HG03064 (cell line): ENCODE measurements around the gene TRABD2B.

Source experiments
- ATAC-seq: cut with Tn5 transposase; IDR thresholded peaks from one replicate; pipeline ENCODE4 v1.9.1; 2021; ENCODE audit warnings: low read depth; ENCODE audit not compliant: unreplicated experiment

The TRABD2B gene

GRCh38 chr1:47765742-47766485, 231.3 kb downstream of the TRABD2B start:
- ATAC-seq, result no peak

- no peak for ATAC-seq
These were observed 231.9 kb downstream of the TRABD2B start for GRCh38 chr1:47765236-47765635.

DNA sequence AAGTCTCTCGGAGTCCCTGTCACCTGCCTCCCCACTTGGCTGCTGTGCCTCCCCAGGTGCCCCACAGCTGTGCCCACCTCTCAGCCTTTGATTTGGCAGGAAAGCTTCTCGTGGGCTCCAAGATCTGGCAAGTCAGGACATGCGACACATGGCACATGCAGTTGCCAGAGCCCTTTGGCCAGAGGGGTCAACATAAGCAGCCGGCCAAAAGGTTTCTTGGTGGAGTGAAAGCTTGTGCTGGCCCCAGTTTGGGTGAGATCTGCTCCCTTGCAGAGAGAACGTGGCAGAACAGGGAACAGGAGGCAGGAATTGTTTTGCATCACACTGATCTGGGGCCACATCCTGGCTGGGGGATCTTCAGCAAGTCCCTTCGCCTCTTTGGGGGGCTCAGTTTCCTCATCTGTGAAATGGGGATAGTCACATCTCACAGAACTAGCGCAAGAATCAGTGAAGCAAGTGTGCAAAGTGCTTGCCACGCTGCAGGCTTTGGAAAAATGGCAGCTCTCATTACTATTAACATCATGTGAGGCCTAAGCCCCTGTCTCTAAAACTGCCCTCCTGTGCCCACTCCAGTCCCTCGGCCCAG, 232.6 kb downstream of the TRABD2B start:
- no peak for ATAC-seq

GRCh38 chr1:47763591-47764171, 233.5 kb downstream of the TRABD2B start:
- ATAC-seq, result no peak

DNA sequence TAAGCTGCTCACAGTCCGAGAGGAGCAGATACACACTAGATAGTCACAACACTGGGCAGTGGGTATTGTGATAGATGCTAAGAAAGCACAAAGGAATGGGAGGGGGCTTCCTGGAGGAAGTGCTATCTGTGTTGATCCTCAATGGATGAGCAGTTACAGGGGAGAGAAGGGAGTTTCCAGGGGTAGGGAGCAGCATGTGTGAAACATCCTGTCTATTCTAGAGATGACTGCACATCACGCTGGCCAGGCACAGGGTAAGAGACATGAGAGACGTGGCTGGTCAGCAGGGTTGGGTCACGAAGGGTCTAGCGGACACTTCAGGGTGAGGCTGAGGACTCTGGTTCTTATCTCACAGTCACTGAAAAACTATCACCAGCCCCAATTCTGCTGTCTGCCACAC, 235.2 kb downstream of the TRABD2B start:
- no peak for ATAC-seq

DNA sequence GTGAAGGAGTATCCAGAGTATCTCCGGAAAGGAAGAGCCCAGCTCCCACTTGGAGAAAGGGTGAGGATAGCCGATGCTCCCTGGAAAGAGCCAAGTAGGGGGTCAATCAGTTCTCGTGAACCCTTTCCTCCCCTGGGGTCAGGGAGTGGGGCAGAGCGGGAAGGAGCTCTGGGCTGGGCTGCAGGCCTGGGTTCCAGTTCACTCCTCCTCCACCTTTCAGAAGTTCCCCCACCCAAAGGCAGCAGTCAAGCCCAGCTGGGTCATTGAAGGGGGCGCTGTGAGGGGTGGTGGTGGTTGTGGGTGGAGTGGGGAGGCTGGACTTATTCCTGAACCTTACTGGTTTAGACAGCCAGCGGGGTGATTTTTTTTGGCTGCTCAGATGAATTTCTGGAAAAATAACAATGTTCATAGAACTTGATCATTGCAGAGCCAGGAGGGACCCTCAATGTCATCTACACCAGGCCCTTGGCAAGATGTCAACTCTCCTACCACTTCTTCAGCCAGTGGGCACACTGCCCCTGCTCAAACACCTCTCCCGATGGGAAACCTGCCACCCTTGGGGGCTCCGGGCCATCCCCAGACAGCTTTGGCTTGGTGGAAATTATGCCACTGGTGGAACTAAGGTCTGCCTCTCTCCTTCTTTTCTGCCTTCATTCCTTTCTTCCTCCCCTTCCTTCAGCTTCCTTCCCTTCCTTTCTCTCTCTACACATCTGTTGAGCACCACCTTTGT, 235.8 kb downstream of the TRABD2B start:
- no peak for ATAC-seq

- no peak for ATAC-seq
These were observed 237.1 kb downstream of the TRABD2B start for GRCh38 chr1:47759936-47760629.

DNA sequence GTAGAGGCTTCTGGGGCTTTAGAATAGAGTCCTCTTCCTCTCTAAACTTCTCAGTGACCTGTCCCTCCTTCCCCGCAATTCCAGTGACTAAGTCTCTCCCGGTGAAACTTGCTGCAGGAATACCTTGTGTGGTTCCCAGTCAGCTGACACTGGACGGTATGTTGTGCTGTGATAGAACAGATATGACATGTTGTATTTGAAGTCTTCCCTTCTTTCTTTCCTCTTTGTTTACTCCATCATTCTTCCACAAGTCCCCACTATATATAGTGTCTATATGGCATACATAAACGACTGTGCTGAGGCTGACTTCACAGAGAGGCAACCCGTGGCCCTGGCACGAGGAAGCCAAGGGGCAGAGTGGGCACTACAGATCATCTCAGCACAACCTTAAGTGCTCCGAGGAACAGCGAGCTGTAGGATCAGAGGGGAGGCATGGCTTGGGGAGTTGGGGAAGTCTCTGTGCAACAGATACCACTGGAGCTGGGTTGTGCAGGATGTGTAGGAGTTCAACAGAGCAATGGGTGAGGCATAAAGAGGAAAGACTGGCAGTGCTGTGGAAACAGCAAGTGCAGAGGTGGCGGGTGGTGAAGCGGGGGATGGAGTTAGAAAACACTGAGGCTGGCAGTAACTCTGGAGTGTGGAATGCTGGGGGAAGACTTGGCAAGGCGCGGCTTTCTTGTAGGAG, 237.8 kb downstream of the TRABD2B start:
- ATAC-seq, result no peak

DNA sequence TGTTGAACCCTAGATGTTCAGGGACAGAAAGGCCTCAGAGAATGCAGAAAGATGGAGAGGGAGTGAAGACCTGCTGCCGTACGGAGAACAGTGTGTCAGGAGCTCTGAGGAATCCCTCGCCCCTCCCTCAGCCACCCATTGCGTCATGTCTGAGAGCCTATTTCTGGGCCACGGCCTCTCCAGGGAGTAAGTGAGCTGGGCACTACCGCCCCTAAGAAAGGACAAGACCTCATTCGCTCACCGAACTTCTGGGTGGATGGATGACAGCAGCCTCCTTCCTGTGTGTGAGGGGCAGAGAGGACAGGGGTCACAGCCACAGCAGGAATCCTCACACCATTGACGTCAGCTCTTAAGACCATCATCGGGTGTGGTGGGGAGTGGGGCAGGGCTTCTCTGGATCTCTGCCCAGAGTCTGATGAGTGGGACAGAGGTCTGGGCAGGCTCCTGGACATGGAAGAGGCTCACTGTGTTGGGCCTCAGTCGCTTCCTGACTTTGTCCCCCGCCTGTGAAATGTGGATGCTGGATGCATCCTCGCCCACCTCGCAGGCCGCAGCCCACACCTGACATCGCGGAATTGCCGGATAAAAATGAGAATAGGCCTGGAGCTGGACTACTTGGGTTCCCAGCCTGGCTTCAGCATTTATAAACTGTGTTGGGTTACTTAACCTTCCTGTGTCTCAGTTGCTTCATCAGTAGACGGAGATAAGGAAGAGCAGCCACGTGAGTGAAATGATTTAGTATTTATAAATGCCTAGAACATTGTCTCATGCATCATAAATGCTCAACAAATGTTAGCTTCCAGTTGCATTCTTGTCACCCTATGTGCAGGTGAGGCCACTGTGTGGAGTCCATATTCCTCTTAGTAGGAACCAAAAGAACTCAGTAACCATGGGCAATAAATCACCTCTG, 238.6 kb downstream of the TRABD2B start:
- no peak for ATAC-seq

DNA sequence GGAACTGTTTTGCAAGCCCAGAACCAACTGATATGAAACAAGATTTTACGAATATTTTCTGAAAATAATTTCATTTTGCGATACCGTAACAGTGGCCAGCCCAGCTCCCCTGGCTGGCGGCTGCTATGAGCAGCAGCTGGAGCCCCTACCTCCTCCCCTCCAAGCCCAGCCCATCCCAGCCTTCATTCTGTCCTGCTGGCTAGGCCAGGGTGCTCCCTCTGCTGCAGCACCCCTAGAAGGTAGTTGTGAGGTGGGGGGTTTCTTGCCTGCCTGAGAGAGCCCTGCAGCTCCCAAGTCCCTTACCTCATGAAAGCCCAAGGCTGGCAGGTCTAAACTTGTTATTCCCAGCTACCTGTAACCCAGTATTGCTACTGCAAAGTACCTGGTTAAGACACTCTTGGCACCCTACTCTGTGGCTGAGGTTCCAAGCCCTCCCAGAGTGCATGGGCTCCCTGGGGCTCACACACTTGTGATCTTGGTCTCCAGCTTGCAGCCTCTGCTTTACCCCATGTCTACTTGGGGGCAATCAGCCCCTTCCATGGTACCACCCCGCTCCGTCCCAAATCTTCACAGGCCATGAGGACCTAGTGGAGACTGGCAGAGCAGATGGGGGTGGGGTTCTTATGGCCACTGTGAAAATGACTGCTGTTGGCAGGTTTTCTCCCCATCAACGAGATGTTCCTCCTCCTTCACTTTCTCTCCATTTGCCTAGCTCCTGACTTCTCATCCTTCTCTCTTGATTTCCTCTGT, 239.8 kb downstream of the TRABD2B start:
- ATAC-seq, result no peak

DNA sequence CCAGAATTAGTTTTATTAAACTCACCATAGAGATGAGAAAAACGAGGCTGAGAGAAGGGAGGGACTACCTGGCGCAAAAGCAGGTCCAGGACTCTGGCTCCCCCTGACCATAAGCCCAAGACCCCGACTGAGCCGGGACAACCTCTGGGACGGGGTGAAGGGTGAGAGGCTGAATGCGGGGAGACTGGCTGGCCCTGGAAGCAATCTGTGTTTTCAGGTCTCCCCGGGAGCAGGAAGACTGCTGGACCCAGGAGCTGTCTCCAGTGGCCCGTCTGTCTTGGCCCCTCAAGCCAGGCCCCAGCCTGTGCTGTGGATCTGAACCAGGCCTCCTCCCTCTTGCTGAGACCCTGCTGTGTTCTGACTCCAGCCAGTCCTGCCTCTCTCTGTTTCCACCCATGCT, 240.8 kb downstream of the TRABD2B start:
- ATAC-seq, result no peak

DNA sequence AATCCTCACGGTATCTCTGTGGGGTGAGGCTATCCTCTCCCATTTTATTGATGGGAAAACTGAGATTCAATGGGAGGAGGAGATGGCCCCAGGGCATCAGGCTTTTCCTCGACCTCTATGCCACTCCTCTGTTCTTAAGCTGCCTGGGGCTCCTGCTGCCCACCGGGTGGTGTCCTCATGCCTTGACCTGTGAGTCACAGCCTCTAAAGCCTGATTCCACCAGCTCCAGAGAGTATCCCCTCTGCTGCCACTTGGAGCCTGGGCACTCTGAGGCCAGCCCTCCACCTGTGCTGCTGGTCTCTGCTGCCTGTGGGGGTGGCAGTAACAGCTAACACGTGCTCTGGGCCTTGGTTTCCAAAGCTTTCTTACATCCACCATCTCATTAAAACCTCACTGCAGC, 241.2 kb downstream of the TRABD2B start:
- no peak for ATAC-seq

DNA sequence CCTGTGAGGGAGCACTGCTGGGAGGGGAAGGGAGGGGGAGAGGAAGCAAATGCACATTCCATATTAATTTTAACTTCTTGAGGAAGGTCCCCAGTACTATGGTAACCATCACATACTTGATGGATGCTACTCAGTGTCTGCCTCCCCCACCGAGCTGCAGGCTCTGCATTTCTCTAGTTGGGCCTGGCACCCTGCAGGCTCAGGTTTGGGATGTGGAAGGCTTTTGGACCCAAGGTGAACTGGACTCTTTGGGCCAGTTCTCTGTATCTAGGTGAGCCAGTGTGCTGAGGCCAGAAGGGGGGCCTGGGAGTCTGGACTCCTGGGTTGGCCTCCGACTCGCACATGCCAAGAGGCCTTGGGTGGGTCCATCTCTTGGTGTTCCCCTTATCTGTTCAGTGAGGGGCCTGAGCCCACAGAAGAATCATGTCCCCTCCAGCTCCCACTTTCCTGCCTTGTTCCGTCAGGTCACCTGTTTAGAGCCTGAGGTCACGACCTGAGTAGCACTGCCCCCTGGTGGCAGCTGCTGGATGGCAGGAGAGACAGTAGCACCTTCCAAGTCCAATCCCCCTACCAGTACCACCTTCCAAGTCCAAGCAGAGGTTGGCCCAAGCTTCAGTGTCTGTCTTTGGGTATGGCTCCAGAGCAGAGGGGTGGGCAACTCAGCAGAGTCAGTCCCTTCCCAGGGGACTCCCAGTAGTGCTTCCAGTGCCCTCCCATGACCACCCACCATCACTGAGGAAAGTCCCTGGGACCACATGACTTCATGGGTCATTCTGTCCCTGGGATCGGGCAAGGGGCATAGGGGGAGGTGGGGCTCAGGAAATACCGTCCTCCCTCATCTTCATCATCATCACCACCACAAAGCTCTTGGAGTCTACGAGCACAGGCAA, 241.8 kb downstream of the TRABD2B start:
- ATAC-seq, result no peak

- ATAC-seq, result no peak
These were observed 243.0 kb downstream of the TRABD2B start for GRCh38 chr1:47754221-47754620.

DNA sequence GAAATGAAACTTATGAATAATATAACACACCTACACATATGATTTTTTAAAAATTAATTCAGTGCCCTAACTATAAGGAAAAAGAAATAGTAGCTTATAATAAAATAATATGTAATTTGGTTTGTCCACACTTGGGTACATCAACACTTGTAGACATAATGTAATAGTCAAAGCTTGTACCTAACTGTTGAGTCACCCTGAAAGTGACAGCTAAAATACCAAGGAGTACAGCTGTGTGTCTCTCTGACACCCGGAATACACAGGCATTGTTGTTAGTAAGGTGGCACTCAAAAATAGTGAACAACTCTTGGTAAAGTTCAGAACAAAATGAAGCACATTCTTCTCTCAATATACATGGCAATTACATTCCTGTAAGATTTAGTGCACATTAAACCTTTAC, 243.4 kb downstream of the TRABD2B start:
- no peak for ATAC-seq

DNA sequence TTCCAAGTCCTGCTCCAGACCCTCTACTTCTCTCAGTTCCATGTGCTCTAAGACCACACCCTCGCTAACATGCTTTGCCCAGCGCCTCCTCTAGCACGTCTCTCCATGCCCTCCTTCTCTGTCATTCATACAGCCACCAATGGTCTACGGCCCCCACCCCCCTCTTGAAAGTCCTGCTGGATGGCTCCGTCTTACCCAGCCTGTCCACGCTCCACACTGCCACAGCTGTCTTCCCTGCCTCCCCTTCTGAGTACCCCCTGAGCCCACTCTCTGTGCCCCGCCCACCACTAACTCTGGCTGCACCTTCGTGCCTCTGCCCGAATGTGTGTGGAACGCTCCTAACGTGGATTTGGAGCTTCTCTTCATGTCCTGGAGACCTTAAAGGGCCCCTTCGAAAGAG, 244.6 kb downstream of the TRABD2B start:
- ATAC-seq, result no peak

GRCh38 chr1:47751996-47752451, 245.2 kb downstream of the TRABD2B start:
- no peak for ATAC-seq

DNA sequence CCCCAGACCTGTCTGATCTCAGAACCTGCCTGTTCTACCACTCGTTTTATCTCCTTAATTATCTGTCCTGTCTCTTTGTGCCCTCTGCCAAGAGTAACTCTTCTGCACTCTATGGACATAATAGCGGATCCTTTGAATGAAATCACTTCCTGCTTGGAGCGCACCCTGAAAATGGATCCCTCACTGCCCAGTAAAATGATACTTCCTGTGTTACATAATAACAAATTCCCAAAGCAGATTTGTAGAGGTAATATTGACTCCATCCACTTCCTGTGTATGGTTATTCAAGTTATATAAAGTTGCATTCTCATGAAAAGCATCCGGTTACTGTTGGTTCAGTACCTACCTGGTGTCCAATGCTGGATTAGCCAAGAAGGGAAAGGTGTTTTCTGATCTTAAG, 246.0 kb downstream of the TRABD2B start:
- ATAC-seq, result no peak
